Chondrocyte (in vitro differentiated cells): ENCODE results near the gene NDST3. TPM values are rescaled to one million over a fixed set of nuclear protein-coding genes. Genes with fewer than 3 reads are reported as not detected.

ENCODE experiments used
- DNase-seq: peaks from one replicate; pipeline ENCODE4 v3.0.0; 2021; ENCODE audit warnings: mixed read lengths, low spot score
- H3K27ac Mint-ChIP-seq: one replicate; pipeline ENCODE4 v1.8.0; 2021; ENCODE audit warnings: mild to moderate bottlenecking, moderate library complexity, mixed read lengths; ENCODE audit not compliant: unreplicated experiment
- H3K27me3 Mint-ChIP-seq: 2 replicates; pipeline ENCODE4 v1.8.0; 2021; ENCODE audit warnings: low read depth, mixed read lengths
- H3K36me3 Mint-ChIP-seq: 2 replicates; pipeline ENCODE4 v1.8.0; 2021; ENCODE audit warnings: low read depth, mixed read lengths
- H3K4me1 Mint-ChIP-seq: 2 replicates; pipeline ENCODE4 v1.8.0; 2021; ENCODE audit warnings: low read depth, mild to moderate bottlenecking, mixed read lengths
- H3K4me3 Mint-ChIP-seq: one replicate; pipeline ENCODE4 v1.8.0; 2021; ENCODE audit warnings: mild to moderate bottlenecking, moderate library complexity, mixed read lengths; ENCODE audit not compliant: unreplicated experiment
- H3K9me3 Mint-ChIP-seq: 2 replicates; pipeline ENCODE4 v1.8.0; 2021; ENCODE audit warnings: low read depth, mixed read lengths
- total RNA-seq: library from RNA; stranded (reverse); gene quantifications from 3 replicates; pipeline ENCODE4 v1.2.1, GENCODE V29; 2021
- TF ChIP-seq, protein P1 (sequence below): fragments of 200-600 bp; sonication (generic); IDR thresholded peaks from 2 replicates; pipeline ENCODE4 v1.5.0; 2021; ENCODE audit warnings: antibody characterized with exemption, mild to moderate bottlenecking, moderate library complexity

Gene NDST3
- total RNA-seq, 1 donor from 2014 or later: 1.3 TPM

- no peak overlapping the region for H3K27ac Mint-ChIP-seq
- no peak for DNase-seq
- TF ChIP-seq, protein P1, sequence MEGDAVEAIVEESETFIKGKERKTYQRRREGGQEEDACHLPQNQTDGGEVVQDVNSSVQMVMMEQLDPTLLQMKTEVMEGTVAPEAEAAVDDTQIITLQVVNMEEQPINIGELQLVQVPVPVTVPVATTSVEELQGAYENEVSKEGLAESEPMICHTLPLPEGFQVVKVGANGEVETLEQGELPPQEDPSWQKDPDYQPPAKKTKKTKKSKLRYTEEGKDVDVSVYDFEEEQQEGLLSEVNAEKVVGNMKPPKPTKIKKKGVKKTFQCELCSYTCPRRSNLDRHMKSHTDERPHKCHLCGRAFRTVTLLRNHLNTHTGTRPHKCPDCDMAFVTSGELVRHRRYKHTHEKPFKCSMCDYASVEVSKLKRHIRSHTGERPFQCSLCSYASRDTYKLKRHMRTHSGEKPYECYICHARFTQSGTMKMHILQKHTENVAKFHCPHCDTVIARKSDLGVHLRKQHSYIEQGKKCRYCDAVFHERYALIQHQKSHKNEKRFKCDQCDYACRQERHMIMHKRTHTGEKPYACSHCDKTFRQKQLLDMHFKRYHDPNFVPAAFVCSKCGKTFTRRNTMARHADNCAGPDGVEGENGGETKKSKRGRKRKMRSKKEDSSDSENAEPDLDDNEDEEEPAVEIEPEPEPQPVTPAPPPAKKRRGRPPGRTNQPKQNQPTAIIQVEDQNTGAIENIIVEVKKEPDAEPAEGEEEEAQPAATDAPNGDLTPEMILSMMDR: no peak
- peaks cover 4% of the 10 kb centered on the region for H3K27me3 Mint-ChIP-seq
- H3K4me3 Mint-ChIP-seq: no peak overlapping the region
- peaks cover 2% of the 10 kb centered on the region for H3K36me3 Mint-ChIP-seq
- H3K4me1 Mint-ChIP-seq: peaks cover 8% of the 10 kb centered on the region
- H3K9me3 Mint-ChIP-seq: no peaks in the 10 kb centered on the region
These were observed 3.7 kb downstream of the NDST3 start for GRCh38 chr4:118037955-118038354.

DNA sequence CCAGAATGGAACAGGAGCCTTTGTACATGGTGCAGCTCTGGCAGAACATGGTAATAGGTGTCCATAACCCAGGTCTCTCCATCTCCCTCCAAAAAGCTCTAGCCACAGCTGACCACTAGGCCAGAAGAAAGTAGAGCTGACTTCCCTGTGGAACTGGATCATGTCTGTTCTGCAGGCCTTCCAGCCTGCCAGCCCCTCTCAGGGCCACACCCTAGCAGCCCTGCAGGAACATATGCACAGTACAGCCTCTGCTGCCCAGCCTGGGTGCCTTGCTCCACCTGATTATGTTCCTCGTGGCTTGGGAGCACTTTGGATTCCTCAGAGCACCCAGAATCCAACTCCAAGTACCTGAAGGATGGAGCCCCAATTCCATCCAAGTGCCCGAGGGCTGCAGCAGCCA lies 12.0 kb downstream of the NDST3 start:
- TF ChIP-seq, protein P1: no peak
- DNase-seq: no peak
- no peak overlapping the region for H3K4me3 Mint-ChIP-seq

GRCh38 chr4:118047043-118047442 lies 12.8 kb downstream of the NDST3 start:
- Mint-ChIP-seq H3K27ac (no peak overlapping the region), H3K9me3 (peaks cover 33% of the 10 kb centered on the region), H3K4me3 (no peak overlapping the region), H3K4me1 (no peaks in the 10 kb centered on the region), H3K27me3 (peaks cover 4% of the 10 kb centered on the region), H3K36me3 (peaks cover 10% of the 10 kb centered on the region)
- no peak for DNase-seq
- TF ChIP-seq, protein P1: no peak

More for the DNA sequence above, 12.0 kb downstream of the NDST3 start:
- Mint-ChIP-seq H3K36me3 (peaks cover 10% of the 10 kb centered on the region), H3K27ac (no peak overlapping the region), H3K4me1 (no peaks in the 10 kb centered on the region), H3K9me3 (peaks cover 26% of the 10 kb centered on the region), H3K27me3 (peaks cover 4% of the 10 kb centered on the region)

GRCh38 chr4:118058955-118059354 lies 24.7 kb downstream of the NDST3 start:
- H3K4me3 Mint-ChIP-seq: no peak overlapping the region
- TF ChIP-seq, protein P1: no peak
- H3K36me3 Mint-ChIP-seq: no peaks in the 10 kb centered on the region
- peaks cover 1% of the 10 kb centered on the region for H3K27me3 Mint-ChIP-seq
- H3K9me3 Mint-ChIP-seq: no peaks in the 10 kb centered on the region
- no peak overlapping the region for H3K27ac Mint-ChIP-seq
- no peak for DNase-seq
- no peaks in the 10 kb centered on the region for H3K4me1 Mint-ChIP-seq

DNA sequence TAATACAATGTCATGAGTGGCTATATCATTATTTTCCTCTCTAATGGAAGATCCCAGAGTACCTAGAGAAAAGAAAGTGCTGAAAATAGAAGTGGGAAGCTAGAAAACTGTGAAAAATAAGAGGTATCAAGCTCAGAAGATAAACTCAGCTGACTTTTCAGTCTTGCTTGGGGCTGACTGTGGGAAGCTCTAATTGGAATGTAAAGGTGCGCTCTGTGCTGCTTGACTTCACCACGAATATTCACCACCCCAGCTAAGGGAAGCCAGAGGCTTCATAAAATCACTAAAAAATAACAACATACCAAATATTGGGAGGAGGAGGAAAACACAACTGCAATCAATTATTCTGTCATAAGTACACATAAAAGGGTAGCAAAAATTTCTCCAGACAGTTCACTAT lies 25.1 kb downstream of the NDST3 start:
- H3K27ac Mint-ChIP-seq: no peak overlapping the region
- TF ChIP-seq, protein P1: no peak
- H3K36me3 Mint-ChIP-seq: no peaks in the 10 kb centered on the region
- H3K4me1 Mint-ChIP-seq: no peaks in the 10 kb centered on the region
- peaks cover 1% of the 10 kb centered on the region for H3K27me3 Mint-ChIP-seq
- H3K4me3 Mint-ChIP-seq: no peak overlapping the region
- no peaks in the 10 kb centered on the region for H3K9me3 Mint-ChIP-seq
- DNase-seq: no peak
